Effector CD4-positive, alpha-beta T cell (primary cell): Measurements from ENCODE around the gene SERPINF2.
"Not testable (repeated sequence)": the region's sequence is repeated elsewhere in the genome, so short reads cannot be mapped to it uniquely, and the experiment has no call there.

ENCODE experiments used
- DNase-seq: peaks from one replicate; pipeline ENCODE4 v3.0.0-alpha.2; 2020

Gene SERPINF2

GRCh38 chr17:1716912-1717695 is 25.6 kb upstream of the SERPINF2 start:
- DNase-seq, result peak; percentile 67

GRCh38 chr17:1718362-1719165 is 24.1 kb upstream of the SERPINF2 start:
- no peak for DNase-seq

DNA sequence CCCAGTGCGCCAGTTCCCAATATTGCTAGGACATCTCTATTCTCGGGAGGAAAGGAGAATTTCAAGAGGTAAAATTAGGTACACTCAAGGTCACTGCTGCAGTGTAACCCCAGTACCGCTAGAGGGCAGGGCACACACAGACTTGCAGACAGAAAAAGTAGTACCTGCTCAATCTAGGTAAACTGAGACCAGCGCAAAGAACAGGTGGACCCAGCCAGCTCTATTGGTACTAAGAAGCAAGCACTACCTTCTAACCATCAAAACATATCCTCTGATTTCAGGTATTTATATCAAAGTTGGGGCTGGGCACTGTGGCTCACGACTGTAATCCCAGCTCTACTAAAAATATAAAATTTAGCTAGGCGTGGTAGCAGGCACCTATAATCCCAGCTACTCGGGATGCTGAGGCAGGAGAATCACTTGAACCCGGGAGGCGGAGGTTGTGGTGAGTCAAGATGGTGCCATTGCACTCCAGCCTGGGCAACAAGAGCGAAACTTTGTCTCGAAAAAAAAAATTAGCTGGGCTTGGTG is 21.8 kb upstream of the SERPINF2 start:
- DNase-seq, result peak; percentile 64

DNA sequence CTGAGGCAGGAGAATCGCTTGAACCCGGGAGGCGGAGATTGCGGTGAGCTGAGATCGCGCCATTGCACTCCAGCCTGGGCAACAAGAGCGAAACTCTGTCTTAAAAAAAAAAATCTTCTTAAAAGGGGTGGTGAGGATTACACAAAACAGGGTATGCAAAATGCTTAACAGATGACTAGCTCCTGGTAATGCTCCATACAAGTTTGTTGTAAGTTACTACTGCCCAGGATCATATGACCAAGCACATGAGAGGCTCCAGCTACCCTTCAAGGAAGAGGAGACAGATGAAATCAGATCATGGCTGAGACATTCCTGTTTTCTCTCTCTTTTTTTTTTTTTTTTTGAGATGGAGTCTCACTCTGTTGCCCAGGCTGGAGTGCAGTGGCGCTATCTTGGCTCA is 20.6 kb upstream of the SERPINF2 start:
- not testable (repeated sequence) for DNase-seq

- peak; percentile 86 for DNase-seq
Observed at GRCh38 chr17:1724351-1724868, 18.3 kb upstream of the SERPINF2 start, which contains the start of gene WDR81. Gene WDR81 (plus strand): TSS chr17:1724704. CDS start chr17:1724960, 256 bp downstream.

DNA sequence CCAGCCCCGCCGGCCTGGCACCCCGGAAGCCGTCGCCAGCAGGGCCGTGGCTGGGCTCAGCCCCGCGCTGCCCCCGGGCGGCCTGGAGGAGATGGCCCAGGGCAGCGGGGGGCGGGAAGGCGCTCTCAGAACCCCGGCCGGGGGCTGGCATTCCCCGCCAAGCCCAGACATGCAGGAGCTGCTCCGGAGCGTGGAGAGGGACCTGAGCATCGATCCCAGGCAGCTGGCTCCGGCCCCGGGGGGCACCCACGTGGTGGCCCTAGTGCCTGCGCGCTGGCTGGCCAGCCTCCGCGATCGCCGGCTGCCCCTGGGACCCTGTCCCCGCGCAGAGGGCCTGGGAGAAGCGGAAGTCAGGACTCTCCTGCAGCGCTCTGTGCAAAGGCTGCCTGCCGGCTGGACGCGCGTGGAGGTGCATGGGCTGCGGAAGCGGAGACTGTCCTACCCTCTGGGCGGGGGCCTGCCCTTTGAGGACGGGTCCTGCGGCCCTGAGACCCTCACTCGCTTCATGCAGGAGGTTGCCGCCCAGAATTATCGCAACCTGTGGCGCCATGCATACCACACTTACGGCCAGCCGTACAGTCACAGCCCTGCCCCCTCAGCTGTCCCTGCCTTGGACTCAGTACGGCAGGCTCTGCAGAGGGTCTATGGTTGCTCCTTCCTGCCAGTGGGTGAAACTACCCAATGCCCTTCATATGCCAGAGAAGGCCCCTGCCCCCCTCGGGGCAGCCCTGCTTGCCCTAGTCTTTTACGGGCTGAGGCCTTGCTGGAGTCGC is 17.6 kb upstream of the SERPINF2 start:
- no peak for DNase-seq

- no peak for DNase-seq
Observed at GRCh38 chr17:1725642-1726511, 16.8 kb upstream of the SERPINF2 start.

DNA sequence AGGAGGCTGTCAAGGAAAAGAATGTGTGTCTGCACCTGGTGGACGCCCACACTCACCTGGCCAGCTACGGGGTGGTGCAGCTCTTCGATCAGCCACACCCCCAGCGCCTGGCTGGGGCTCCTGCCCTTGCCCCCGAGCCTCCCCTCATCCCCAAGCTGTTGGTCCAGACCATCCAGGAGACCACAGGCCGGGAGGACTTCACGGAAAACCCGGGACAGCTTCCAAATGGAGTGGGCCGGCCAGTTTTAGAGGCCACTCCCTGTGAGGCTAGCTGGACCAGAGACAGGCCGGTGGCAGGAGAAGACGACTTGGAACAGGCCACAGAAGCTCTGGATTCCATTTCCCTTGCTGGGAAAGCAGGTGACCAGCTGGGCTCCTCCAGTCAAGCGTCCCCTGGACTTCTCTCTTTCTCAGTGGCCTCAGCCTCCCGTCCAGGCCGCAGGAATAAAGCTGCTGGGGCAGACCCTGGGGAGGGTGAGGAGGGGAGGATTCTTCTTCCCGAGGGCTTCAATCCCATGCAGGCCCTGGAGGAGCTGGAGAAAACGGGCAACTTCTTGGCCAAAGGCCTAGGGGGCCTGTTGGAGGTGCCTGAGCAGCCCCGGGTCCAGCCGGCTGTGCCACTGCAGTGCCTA is 15.9 kb upstream of the SERPINF2 start:
- DNase-seq, result no peak

DNA sequence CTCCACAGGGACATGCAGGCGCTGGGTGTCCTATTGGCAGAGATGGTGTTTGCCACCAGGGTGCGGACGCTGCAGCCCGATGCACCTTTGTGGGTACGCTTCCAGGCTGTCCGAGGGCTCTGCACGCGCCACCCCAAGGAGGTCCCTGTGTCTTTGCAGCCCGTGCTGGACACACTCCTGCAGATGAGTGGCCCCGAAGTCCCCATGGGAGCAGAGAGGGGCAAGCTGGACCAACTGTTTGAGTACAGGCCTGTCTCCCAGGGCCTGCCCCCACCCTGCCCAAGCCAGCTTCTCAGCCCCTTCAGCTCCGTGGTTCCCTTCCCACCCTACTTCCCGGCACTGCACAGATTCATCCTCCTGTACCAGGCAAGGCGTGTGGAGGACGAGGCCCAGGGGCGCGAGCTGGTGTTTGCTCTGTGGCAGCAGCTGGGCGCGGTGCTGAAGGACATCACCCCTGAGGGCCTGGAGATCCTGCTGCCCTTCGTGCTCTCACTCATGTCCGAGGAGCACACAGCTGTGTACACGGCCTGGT is 15.3 kb upstream of the SERPINF2 start:
- no peak for DNase-seq

DNA sequence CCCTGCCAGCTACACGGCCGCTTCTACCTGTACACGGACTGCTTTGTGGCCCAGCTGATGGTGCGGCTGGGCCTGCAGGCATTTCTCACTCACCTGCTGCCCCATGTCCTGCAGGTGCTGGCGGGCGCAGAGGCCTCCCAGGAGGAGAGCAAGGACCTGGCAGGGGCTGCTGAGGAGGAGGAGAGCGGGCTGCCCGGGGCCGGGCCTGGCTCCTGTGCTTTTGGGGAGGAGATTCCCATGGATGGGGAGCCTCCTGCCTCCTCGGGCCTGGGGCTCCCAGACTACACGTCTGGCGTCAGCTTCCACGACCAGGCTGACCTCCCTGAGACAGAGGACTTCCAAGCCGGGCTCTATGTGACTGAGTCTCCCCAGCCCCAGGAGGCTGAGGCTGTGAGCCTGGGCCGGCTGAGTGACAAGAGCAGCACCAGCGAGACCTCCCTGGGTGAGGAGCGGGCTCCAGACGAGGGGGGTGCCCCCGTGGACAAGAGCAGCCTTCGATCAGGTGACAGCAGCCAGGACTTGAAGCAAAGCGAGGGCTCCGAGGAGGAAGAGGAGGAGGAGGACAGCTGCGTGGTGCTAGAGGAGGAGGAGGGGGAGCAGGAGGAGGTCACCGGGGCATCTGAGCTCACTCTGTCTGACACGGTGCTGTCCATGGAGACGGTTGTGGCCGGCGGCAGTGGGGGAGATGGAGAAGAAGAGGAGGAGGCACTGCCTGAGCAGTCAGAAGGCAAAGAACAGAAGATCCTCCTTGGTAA is 14.6 kb upstream of the SERPINF2 start:
- DNase-seq, result no peak

GRCh38 chr17:1729966-1730325 is 12.7 kb upstream of the SERPINF2 start:
- DNase-seq, result no peak

DNA sequence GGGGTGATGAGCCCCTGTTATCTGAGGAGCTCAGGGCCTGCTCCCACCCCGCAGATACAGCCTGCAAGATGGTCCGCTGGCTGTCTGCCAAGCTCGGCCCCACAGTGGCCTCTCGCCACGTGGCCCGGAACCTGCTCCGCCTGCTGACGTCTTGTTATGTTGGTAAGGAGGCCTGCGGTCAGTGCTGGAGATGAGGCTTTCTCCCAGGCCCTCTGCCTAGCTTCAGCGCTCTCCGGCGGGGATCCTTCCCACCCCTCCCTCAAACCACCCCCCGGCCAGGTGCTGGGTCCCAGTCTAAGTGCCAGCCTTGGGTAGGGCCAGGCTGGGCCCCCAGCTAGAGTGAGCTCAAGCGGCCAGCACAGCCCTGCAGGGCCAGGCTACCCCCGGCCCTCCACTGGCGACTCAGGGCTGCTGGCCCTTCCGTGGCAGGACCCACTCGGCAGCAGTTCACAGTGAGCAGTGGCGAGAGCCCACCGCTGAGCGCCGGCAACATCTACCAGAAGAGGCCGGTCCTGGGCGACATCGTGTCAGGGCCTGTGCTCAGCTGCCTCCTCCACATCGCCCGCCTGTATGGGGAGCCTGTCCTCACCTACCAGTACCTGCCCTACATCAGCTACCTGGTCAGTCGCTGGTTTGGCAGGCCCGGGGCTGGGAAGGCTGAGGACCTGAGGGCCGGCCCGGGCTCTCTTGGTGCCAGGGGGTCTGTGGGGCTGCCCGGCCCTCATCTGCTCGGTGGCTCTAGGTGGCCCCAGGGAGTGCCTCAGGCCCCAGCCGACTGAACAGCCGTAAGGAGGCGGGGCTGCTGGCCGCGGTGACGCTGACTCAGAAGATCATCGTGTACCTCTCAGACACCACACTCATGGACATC is 12.1 kb upstream of the SERPINF2 start:
- no peak for DNase-seq

- no peak for DNase-seq
Observed at GRCh38 chr17:1731194-1731506, 11.5 kb upstream of the SERPINF2 start.

DNA sequence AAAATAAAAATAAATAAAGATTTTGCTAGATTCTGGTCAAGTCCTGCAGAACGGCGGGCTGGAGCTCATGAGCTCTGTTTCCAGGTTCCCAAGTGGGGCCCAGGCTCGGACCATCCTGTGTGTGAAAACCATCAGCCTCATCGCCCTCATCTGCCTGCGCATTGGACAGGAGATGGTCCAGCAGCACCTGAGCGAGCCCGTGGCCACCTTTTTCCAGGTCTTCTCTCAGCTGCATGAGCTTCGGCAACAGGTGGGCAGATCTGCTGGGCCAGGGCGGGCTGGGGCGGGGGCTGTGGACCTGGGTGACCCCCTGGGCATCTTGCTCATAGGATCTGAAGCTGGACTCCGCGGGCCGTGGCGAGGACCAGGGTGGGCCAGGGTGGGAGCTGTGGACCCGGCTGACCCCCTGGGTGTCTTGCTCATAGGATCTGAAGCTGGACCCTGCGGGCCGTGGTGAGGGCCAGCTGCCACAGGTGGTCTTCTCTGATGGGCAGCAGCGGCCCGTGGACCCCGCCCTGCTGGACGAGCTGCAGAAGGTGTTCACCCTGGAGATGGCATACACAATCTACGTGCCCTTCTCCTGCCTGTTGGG is 10.3 kb upstream of the SERPINF2 start:
- no peak for DNase-seq

GRCh38 chr17:1732833-1733321 is 9.8 kb upstream of the SERPINF2 start:
- DNase-seq, result no peak

DNA sequence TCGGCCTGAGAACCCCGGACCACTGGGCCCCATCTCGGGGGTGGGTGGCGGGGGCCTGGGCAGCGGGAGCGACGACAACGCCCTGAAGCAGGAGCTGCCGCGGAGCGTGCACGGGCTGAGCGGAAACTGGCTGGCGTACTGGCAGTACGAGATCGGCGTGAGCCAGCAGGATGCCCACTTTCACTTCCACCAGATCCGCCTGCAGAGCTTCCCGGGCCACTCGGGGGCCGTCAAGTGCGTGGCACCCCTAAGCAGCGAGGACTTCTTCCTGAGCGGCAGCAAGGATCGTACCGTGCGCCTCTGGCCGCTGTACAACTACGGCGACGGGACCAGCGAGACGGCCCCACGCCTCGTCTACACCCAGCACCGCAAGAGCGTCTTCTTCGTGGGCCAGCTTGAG is 8.9 kb upstream of the SERPINF2 start:
- no peak for DNase-seq

DNA sequence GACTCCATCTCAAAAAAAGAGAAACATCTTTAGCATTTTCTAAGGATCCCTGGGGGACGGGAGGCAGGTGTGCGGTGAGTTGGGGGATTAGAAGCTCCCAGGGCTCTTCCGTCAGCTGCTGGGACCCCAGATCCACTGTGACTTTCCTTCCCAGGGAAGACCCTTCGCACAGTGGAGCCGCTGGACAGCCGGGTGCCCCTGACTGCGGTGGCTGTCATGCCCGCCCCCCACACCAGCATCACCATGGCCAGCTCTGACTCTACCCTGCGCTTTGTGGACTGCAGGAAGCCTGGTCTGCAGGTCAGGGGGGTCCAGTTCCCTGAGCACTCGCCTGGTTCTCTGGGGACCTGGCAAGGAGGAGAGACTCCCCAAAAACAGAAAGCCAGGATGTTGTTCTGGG is 7.3 kb upstream of the SERPINF2 start:
- DNase-seq, result no peak

DNA sequence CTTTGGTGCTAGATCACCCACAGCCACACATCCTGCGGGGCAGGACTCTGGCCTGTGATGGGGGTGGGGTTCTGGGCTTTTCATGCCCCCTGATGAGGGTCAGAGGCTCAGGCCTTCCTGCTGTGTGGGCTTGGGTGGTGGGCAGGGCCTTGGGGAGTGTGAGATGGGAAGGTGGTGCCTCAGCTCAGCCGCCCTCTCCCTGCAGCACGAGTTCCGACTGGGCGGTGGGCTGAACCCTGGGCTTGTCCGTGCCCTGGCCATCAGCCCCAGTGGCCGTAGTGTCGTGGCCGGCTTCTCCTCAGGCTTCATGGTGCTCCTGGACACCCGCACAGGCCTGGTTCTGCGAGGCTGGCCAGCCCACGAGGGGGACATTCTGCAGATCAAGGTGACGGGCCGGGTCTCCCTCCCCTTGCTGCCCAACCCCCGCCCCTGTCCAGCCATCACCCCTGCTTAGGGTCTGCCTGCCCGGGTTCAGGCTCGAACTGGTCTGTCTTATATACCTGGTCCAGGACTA is 6.8 kb upstream of the SERPINF2 start:
- no peak for DNase-seq
